HG03025 (cell line): Measurements from ENCODE around the gene PPP1R9A.

Source experiments
- ATAC-seq: cut with Tn5 transposase; IDR thresholded peaks from one replicate; pipeline ENCODE4 v1.9.1; 2021; ENCODE audit warnings: mild to moderate bottlenecking, moderate library complexity; ENCODE audit not compliant: unreplicated experiment, low FRiP score

Gene PPP1R9A

GRCh38 chr7:94907026-94907810 is at the start of gene PPP1R9A:
PPP1R9A (plus strand) TSS chr7:94907594; CDS start chr7:94910114, 2,520 bp downstream.
- ATAC-seq: no peak

GRCh38 chr7:94871132-94871531 is 36.3 kb upstream of the PPP1R9A start:
- no peak for ATAC-seq

- no peak for ATAC-seq
Measured at GRCh38 chr7:94873239-94873638, 34.2 kb upstream of the PPP1R9A start.

DNA sequence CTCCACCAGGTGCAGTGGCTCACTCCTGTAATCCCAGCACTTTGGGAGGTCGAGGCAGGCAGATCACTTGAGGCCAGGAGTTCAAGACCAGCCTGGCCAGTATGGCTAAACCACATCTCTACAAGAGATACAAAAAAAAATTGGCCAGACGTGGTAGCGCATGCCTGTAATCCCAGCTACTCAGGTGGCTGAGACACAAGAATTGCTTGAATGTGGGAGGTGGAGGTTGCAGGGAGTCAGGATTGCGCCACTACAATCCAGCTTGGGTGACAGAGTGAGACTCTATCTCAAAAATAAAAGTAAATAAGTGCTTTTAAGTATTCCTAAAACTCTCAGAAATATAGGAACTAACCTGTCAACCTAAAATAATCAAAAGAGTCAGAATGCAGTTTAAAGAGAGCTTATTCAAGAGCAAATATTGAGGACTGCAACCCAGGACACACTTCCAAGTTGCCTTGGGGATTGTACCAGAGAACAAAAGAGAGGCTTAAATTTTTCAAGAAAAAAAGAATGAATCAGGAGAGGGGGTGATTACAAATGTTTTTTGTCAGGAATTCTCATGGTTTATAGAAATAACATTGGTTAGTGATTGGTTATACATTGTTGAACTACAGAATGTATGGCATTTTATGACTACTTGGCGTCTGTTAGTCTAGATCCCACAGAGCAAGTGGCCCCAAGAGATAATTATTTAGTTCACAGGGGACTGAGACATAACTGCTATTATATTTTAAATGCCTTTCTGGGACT is 33.2 kb upstream of the PPP1R9A start:
- ATAC-seq: no peak

DNA sequence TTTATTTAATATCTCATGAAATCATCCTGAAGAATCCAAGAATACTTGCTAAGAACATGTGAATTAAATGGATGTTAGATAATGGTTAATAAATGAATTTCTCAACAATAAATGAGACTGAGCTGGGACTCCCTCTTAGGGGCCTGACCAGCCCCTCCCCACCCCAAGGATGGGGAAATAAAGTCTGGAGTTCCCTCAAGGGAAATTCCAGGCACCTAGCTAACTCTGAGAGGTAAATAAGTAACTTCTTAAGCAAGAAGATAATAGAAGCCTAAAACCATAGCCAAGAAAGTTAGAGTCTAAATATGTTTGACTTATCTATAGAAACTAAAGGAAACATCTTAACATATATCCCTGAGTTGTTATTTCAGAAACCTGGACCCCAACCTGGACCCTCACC is 32.2 kb upstream of the PPP1R9A start:
- no peak for ATAC-seq

DNA sequence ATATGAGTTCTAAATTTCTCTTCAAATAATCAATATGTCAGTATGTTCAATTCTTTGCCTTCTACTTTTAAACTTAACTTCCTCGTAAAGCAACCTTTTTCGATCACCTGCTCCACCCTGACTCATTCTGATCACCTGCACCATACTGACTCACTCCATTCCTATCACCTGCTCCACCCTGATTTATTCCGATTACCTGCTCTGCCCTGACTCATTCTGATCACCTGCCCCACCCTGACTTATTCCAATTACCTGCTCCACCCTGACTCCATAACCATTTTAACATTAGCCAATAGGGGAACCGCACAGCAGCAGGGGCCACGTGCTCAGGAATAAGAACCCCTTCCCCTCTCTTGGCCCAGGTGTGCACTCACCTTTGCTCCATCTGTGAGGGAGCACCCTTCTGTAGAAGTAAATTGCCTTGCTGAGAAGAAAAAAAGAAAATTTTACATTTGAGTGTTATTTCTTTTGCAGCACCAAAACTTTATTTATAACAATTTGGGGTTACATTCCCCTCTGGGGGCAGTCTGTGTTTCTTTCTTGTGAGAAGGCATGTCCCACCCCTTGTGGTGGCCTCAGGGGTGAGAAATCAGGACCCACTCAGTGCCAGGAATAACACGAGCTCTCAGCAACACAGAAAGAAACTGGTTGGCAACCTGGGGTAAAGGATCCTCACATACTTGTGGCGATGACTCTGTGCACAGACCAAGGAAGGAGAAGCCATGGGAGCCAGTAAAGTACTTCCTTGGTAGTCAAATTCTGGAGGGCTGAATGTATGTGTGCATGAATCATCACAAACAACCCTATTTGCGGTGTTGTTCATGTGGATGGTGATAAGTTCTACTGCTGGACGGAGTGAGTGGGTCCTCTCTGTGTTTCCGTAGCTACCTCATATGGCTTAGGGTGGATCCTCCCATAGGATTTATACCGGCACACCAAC is 29.4 kb upstream of the PPP1R9A start:
- no peak for ATAC-seq

DNA sequence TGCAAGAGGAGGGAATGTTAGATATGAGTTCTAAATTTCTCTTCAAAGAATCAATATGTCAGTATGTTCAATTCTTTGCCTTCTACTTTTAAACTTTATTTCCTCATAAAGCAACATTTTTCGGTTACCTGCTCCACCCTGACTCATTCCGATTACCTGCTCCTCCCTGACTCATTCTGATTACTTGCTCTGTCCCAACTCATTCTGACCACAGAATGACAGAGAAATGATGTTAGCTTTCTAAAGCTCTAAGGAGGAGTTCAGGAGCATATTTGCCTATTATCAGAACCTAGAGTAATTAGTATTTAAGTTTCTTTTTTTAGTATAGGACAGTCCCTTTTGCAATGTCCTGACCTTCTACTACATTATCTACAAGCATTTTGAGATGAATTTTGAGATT is 24.5 kb upstream of the PPP1R9A start:
- no peak for ATAC-seq

DNA sequence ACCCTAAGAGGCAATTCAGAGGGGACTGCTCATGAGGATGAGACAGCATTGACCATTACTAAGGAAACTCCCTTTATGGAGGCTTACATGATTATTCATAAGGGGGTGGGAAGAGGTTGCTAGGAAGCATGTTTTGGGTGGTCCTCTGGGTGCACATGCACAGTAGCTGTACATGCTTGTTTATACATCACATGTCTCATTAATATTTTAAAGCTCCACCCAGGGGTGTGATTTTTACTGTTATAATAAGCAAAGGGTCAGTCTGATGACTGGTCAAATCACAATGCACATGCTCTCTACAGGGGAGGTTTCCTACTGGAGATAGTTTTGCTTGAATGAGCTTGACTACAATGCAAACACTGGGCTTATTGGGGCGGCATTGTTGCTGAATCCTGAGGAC is 23.8 kb upstream of the PPP1R9A start:
- ATAC-seq: no peak

DNA sequence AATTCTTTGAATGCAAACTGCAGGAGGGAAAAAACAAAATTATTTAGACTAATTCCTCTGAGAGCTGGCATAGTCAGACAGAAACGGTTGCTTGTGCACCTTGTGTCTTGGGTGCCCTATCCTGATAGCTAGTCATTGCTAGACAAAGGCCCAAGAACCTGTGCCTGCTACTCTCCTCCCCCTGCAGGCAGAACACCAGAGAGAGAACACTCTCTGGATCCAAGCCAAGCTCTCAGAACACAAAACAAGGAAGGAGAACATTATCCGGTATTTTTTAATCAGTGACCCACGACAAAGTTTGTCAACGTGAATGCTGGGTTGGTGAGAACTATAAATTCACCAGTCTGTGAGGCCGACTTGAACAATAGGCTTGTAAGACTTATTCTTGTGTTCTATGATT is 18.8 kb upstream of the PPP1R9A start:
- no peak for ATAC-seq

GRCh38 chr7:94888995-94889523 is 18.3 kb upstream of the PPP1R9A start:
- no peak for ATAC-seq

DNA sequence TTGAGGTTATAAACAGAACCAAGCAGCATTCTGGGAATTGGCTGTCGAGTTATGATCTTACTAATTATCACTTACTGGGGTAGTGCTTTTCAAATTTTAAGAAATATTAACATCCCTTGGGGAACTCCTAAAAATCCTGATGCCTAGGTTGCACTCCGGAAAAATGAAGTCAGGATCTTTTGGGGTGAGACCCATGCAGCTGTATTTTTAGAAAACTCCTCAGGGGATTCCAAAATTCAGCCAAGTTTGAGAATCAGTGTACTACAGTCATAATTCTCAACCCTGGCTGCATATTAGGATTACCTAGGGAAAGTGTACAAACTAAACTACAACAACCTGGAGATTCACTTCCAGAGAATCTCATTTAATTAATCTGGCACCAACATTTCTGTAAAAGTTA is 17.2 kb upstream of the PPP1R9A start:
- ATAC-seq: no peak

- ATAC-seq: no peak
Measured at GRCh38 chr7:94893661-94894060, 13.7 kb upstream of the PPP1R9A start.

GRCh38 chr7:94897541-94897940 is 9.9 kb upstream of the PPP1R9A start:
- ATAC-seq: no peak

DNA sequence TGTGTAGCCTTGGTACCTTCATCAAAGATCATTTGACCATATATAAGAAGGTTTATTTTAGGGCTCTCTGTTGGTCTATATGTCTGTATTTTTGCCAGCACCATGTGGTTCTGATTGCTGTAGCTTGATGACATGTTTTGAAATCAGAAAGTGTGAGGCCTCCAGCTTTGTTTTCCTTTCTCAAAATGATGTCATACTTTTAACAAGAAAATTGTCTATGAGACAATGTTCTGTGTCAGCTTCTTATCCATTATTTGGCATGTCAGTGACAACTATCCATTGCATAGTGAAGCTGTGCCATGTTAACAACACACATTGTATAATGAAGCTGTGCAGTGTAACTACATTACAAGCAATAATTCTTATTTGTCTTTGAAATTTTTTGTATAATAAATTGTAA is 9.1 kb upstream of the PPP1R9A start:
- no peak for ATAC-seq

DNA sequence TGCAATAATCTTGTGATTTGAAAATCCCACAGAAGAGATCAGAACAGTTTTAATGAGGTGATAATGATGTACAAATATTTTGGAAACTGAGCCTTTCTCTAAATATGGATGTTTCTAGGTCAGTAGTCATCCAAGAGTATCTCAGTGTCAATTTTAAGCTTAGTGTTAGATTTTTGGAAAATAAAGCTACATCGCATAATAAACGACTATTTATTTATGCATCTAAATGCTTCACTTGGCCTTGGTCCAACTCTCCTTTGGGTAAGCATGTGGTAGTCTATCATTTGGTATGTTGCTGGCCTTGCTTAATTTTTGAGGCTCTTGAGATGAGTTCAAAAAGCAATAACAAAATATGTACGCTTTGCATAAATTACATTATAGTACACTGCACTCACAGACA is 5.4 kb upstream of the PPP1R9A start:
- ATAC-seq: no peak

GRCh38 chr7:94903971-94904370 is 3.4 kb upstream of the PPP1R9A start:
- no peak for ATAC-seq

DNA sequence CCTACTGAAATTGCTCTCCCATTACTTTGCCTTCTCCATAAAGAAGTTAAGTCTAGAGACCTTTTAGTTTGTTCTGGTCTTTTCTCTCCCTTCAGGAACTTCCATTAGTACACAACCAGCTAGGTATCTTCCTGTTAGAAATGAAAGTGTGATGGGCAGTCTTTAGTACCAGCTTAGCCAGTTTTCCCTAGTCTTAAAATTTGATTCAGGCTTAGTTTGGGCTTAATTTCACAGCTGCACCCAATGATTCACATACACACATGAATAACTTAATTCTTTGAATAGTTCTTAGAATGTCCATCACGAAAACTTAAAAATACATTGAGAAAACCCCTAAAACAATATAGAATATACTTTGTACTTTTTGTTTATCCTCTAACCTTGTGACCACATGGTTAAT is 2.4 kb upstream of the PPP1R9A start:
- ATAC-seq: no peak

DNA sequence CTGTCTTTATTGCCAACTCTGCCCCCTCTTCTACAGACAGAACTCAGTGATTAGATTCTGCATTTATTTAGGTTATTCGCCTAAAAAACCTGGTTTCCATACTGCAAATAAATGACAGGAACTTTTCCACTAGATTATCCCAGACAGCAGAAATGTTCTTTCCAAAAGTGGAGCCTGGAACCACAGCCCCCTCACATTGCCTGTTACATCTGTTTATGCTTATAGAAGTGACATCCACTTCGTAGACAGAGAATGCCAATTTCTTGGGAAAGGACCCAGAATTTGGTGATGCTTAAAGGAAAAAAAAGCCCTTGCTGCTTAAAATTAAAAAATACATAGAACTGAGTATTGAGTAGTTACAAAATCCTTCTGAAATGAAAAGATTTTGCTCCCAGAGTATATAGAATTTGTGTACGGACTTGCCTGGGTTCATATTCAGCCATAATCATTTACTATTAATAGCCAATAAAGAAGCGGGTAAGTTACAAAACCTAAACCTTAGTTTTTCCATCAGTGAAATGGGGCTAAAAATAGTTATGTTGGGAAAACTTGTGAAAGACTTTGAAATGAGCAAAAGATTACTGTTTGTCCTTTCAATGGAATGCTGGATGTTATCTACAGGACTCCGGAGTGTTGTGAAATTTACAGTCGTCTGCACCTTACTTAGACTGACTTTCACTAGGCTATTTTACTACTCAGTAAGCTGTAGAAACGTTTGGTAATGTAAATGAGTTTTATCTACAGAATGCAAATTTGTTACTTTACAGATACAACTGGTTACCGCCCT is 1.1 kb upstream of the PPP1R9A start:
- ATAC-seq: no peak

DNA sequence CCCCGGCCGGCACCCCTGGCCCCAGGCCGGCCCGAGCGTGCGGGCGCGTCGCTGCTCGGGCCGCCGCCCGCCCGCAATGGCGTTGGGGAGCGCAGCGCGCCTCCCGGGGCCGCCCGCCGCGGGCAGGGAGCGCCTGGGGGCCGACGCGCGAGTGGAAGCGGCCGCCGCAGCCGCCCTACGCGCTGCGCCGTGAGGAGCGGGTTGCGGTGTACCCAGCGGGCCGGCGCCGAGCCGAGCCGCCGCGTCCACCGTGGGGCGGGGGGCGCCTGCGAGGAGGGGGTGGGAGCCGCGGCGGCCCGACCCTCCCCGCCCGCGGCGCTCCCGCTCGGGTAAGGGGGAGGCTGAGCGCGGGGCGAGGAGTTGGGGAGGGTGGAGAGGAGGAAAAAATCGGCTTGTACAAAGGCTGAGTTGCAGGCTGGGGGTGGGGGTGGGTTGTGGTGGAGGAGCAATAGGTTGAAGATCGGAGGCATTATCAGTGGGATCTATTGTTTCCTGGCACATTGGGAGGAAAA is 473 bp downstream of the PPP1R9A start:
- ATAC-seq: no peak
